Measurements from ENCODE around the gene CEP295NL. TPM values are rescaled to one million over a fixed set of nuclear protein-coding genes. Genes with fewer than 3 reads are reported as not detected.
"Not testable (repeated sequence)": the region's sequence is repeated elsewhere in the genome, so short reads cannot be mapped to it uniquely, and the experiment has no call there.

The CEP295NL gene
- total RNA-seq, 2 donors from 2014 or later = 4.1 to 4.9 TPM

DNA sequence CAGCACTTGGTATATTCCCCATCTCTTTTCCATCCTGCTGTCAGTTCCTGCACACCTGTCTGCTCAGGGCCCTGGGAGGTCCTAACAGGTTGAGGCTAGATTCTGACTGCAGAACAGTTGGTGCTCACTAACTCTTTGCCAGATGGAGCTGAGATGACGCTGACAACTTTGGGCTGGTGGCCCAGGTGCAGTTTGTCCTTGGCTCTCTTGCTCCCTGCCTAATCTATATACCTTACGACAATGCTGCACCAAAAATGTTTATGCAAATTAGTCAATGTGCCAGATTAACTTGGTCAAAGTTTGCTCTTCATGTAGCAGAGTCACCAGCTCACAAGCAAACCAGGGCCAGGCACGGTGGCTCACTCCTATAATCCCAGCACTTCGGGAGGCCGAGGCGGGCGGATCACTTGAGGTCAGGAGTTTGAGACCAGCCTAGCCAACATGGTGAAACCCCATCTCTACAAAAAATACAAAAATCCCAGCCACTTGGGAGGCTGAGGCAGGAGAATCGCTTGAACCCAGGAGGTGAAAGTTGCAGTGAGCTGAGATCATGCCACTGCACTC is 26.0 kb downstream of the CEP295NL start:
- DNase-seq (ENCODE audit: low spot score); intact Hi-C loops (cut with DNase I): not testable (repeated sequence)

DNA sequence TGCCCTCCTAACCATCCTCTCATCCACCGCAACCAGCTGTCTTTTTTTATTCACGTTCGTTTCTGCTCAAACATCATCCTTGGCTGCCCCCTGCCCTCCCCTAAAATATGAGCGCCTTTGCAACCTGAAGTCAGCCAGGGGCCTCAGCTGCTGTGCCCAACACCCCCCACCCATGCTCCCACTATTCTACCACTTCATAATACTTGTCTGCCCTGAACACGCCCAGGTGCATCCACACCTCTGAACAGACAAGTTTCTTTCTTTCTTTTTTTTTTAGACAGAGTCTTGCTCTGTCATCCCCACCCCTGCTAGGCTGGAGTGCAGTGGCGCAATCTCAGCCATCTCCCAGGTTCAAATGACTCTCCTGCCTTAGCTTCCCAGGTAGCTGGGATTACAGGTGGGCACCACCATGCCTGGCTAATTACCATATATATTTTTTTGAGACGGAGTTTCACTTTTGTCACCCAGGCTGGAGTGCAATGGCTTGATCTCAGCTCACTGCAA is 26.9 kb downstream of the CEP295NL start:
- DNase-seq (ENCODE audit: low spot score) = no peak
- intact Hi-C loops (cut with DNase I) = no loop called here

DNA sequence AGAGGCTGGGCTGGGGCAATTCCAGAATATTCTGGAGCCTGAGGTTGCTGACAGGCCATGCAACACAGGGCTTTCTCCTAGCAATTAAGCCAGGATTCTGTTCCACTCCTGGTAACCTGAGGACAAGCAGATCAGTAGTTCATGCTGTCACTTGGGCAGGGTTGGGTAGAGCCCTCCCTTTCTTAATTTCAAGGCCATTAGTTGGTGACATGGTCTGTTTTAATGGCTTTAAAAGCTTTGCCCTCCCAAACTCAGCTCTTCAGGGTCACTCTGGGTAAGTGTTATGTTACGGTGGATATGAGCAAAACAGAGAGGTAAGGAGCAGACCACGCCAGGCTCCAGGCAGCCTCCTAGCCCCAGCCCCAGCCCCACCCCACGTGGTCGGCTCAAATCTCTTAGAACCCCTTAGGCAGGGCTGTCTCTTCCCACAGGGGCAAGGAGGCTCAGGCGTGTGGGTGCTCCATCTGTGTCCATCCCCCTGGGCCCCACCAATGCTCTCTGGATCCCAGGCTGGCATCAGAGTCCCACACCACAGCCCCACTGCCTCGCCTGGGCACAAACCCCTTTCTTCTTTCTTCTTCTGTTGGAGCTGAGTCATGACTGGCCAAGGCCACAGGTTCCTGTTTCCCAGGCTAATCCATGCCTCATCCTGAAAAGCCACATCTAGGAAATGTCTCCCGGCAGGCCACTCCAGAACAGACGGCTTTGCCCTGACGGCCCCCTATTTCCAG is 27.5 kb downstream of the CEP295NL start:
- intact Hi-C loops (cut with DNase I) = no loop called here
- no peak for DNase-seq (ENCODE audit: low spot score)

DNA sequence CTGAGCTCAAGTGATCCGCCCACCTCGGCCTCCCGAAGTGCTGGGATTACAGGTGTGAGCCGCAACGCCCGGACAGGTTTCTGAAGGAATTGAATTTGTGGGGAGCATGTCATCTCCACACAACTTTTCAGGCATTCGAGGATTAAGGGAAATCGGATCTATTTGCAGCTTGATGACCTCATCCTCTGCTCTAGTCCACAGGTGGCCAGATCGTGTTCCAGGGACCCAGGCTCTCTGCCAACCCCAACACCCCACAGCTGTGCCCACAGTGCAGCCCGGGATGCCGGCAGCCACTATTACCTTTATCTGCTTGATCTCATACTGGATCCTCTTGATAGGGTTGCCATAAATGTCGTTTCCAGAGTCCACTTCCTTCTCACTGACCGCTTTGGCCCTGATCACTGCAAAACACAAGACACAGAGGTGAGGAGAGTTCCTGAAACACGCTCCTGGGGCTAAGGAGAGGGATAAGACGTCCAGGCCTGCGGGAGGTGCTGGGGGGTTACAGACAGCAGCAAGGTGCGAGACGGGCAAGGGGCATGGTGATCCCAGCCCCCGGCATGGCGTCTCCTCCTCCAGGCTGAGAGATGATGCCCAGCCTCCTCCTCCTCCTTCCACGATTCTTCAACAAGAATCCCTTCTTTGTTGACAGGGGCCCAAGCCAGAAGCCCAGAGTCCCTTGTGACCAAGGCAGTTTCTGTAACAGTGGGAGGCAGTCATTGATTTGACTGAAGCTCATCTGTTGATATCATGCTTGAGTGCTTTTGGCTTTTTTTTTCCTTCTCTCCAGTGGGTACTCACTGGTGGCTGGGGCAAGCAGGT is 29.3 kb downstream of the CEP295NL start:
- intact Hi-C loops (cut with DNase I) = loop anchor here in 1 of 2 donors (5.0 kb wide), 1 partner anchor 49 kb away; no protein-coding TSS in a partner anchor
- DNase-seq (ENCODE audit: low spot score) = no peak

DNA sequence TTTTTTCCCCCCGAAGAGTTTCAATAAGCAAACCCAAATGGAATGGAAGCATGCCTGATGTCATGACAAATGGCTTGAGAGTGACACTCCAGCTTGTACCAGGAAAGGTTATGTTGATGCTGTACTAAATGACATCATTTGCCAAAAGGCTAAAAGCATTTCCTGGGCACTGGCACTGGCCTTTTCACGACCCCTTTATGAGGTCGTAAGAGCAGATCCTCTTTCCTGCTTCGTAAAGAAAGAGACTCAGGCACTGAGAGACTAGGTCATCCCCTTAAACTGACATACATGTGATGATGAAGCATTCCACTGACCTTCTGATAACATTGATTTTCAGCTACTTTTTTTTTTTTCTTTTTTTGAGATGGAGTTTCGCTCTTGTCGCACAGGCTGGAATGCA is 30.5 kb downstream of the CEP295NL start:
- intact Hi-C loops (cut with DNase I) = loop anchor here in 1 of 2 donors (5.0 kb wide), 1 partner anchor 50 kb away; no protein-coding TSS in a partner anchor
- no peak for DNase-seq (ENCODE audit: low spot score)

DNA sequence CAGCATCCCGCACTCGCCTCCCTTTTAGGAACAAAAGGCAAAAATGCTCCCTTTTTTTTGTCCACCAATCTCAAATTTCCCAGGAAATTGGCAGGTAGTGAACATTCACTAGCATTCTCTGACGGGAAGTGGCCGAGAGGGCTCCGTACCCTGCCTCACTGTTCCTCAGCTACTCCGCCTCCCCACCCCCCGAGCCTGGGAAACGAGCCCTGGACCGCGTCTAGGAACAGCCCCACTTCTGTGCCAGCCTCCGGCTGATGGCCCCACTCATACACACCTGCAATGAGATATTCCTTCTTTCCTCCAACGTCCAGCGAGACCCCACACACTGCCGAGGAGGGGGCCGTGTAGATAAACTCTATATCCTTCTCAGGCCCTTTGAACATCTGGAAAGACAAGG is 32.4 kb downstream of the CEP295NL start:
- intact Hi-C loops (cut with DNase I) = loop anchor here in 1 of 2 donors (5.0 kb wide), 1 partner anchor 52 kb away; no protein-coding TSS in a partner anchor
- DNase-seq (ENCODE audit: low spot score) = no peak

DNA sequence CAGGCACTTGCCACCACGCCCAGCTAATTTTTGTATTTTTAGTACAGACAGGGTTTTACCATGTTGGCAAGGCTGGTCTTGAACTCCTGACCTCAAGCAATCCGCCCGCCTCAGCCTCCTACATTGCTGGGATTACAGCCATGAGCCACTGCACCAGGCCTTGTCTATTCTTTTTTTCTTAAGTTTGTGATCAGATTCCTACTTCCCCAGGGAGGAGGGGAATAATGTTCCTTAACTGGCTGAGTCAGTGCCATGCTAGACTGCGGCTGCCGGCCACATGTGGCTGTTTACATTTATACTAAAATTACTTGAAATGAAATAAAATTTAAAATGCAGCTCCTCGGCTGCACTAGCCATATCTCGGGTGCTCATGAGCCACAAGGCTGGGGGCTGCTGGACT is 34.6 kb downstream of the CEP295NL start:
- DNase-seq (ENCODE audit: low spot score) = no peak
- intact Hi-C loops (cut with DNase I) = no loop called here

DNA sequence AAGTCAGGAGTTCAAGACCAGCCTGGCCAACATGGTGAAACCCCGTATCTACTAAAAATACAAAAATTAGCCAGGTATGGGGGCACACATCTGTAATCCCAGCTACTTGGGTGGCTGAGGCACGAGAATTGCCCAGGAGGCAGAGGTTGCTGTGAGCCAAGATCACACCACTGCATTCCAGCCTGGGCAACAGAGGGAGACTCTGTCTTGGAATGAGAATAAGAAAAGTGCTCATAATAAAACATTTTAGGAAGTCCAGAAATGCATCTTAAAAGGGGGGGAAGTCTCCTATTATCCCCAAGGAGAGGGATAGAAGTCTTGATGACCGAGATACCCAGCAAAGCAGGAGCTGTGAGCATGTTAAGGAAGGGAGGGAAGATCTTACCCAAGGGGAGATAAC is 36.0 kb downstream of the CEP295NL start:
- DNase-seq (ENCODE audit: low spot score); intact Hi-C loops (cut with DNase I): not testable (repeated sequence)

DNA sequence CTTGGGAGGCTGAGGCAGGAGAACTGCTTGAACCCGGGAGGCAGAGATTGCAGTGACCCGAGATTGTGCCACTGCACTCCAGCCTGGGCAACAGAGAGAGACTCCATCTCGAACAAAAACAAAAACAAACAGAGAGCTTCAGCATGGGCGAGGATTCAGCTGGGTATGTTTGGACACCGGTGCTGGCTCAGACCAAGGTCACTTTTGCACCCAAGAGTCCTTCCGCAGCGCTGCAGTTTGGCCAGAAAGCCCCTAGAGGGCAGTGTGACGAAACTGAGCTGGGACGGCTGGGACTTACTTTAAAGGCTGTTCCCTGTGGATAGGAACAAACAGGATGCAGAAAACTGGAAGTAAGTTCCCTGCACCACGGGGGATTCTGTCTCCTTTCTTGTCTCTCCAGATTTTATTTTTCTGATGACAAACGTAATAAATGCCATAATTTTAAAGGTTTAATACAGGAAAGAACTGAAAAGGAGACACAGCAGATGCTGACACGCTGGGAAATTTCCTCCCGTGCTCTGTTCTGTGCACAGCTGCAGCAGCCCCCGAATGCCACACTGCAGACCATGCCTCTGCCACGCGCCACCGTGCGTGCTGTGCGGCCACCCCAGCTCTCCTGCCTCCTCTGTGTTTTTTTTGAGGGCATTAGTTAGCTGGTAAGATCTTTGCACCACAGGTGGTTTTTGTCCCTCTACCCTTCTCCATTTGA is 37.2 kb downstream of the CEP295NL start:
- intact Hi-C loops (cut with DNase I) = no loop called here
- peak; percentile 94 for DNase-seq (ENCODE audit: low spot score)

DNA sequence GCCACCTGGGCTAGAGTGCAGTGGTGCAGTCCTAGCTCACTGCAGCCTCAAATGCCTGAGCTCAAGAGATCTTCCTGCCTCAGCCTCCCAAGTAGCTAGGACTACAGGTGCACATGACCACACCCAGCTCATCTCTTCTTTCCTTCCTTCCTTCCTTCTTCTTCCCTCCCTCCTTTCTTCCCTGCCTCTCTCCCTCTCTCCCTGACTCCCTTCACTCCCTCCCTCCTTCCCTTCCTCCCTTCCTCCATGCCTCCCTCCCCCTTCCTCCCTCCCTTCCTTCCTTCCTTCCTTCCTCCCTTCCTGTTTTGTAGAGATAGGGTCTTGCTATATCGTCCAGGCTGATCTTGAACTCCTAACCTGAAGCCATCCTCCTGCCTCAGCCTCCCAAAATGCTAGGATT is 38.9 kb downstream of the CEP295NL start:
- DNase-seq (ENCODE audit: low spot score) = no peak
- intact Hi-C loops (cut with DNase I) = loop anchor here (5.0 kb wide), 1 partner anchor 108 kb away; no protein-coding TSS in a partner anchor

DNA sequence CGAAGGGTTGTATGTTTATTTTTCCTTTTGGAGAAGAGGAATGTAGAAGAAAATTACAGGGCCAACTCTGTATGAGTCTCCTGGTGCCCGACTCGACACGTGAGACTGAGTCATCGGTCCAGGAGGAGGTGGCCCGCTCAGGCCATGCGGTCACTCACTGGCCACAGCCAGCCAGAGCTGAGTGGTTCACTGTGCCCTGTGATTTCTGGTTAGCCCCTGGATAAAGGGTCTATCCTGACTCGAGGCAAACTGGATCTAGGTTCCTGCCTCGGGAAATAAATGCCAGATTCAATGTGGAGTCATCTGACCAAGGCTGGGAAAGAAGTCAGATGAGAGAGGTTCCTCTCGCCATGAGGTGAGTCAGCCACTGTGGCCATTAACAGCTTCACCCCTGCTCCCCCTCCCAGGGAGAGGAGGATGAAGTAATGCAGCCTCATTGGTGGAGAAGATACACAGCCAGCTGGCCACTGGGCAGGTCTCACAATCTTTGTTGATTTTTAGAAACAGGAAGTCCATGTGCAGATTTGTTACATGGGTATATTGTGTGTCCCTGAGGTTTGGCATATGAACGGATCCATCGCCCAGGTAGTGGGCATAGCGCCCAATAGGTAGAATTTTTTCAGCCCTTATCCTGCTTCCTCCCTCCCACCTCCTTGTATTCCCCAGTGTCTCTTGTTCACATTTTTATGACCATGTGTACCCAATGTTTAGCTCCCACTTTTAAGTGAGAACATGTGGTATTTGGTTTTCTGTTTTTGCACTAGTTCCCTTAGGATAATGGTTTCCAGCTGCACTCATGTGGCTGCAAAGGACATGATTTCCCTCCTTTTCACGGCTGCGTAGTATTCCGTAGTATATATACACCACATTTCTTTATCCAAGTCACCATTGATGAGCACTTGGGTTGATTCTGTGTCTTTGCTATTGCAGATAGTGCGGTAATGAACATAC is 40.7 kb downstream of the CEP295NL start:
- peak; percentile 97 for DNase-seq (ENCODE audit: low spot score)
- intact Hi-C loops (cut with DNase I) = loop anchor here (5.0 kb wide), 1 partner anchor 110 kb away; no protein-coding TSS in a partner anchor

DNA sequence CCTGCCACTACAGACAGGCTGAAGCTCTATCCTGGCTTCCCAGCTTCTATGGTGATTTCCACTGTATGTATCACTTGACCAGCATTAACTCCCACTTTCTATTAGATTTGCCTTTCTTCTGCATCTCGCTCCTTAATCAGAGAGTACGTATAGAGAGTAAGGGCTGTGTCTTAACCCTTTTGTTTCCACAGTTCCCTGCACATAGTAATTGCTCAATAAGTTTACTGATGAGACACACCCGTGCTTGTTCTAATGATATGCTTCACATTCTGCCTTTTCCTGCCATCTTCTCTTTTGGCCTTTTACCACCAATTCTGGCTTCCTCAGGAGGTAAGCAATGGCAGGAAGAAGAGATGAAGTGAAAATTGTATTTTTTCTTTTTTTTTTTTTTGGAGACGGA is 41.8 kb downstream of the CEP295NL start:
- no peak for DNase-seq (ENCODE audit: low spot score)
- intact Hi-C loops (cut with DNase I) = loop anchor here (5.0 kb wide), 1 partner anchor 111 kb away; no protein-coding TSS in a partner anchor

DNA sequence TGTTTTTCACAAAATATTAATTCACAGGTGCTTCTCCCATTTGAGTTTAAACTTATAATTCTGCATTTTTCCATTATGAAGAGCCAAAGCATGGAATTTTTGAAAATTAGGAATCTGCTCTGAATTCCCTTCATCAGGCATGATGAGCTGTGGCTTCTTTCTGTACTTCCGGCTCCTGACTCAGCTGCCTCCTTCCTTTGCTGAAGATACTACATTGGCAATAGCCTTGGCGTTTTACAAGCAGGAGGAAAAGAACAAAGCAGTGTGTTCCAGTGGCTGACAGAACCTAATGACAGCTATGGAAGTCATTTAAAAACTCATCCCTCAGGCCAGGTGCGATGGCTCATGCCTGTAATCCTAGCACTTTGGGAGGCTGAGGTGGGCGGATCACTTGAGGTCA is 44.0 kb downstream of the CEP295NL start:
- no peak for DNase-seq (ENCODE audit: low spot score)

DNA sequence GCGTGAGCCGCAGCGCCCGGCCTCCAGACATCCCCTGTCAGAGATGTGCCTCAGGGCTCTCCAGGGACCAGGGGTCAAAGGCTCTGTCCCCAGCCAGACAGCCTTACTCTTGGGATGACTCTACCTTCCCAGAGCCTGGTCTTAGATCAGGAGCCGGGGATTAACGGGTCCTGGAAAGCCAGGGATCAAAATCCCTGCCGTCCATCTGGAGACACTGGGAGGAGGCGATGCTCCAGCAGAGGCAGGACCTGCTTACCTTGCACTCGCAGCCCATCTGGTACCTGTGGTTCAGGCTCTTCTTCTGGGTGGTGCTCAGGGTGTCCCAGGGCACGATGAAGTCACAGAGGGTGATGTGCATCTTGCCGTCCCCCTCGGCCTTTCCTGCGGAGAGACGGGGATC is 45.7 kb downstream of the CEP295NL start:
- DNase-seq (ENCODE audit: low spot score) = no peak
- intact Hi-C loops (cut with DNase I) = no loop called here

More for the DNA sequence above, 44.0 kb downstream of the CEP295NL start:
- intact Hi-C loops (cut with DNase I) = no loop called here

DNA sequence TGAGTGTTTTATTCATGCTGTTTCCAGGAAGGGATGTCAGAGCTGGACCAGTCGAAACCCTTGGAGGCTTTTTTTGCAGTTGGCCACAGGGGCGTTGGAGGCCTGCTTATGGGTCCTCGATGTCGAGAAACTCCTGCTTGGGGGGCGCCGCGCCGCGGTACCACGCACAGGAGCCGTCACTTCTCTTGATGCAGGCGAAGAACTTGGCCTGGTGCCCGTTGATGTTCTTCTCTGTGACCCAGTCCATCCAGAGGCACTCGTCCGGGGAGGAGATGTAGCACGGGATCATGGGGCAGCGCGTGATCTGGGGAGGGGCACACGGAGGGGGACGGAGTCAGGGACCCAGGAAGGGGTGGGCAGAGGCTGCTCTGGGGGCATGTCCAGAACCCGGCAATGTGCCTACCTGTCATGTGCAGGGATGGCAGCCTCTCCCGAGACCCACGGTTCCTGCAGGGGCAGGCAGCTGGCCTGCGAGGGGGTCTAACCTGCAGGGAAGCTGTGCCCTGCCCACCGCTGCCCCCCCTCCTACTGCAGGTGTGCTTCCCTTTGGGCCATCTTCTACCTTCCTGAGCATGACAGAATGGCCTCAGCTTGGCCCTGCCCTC is 47.3 kb downstream of the CEP295NL start:
- no peak for DNase-seq (ENCODE audit: low spot score)
- intact Hi-C loops (cut with DNase I) = no loop called here

DNA sequence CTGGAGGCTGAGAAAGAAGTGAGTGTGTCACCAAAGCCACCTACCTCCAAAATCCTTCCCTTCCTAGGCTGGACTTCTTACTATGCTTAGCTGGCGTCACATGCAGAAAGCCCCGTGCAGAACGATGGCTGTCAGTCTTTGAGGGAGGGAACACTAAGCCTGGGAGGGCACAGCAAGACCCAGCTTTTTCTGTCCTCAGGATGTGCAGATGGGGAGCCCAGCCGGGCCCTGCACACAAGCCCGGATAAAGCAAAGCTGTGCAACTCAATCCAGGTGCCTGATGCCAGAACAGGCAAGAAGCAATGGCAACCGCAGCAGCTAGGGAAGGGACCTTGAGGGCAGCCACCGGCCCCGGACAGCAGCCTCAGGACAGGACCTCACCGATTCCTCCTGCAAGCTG is 48.5 kb downstream of the CEP295NL start:
- no peak for DNase-seq (ENCODE audit: low spot score)
- intact Hi-C loops (cut with DNase I) = no loop called here

DNA sequence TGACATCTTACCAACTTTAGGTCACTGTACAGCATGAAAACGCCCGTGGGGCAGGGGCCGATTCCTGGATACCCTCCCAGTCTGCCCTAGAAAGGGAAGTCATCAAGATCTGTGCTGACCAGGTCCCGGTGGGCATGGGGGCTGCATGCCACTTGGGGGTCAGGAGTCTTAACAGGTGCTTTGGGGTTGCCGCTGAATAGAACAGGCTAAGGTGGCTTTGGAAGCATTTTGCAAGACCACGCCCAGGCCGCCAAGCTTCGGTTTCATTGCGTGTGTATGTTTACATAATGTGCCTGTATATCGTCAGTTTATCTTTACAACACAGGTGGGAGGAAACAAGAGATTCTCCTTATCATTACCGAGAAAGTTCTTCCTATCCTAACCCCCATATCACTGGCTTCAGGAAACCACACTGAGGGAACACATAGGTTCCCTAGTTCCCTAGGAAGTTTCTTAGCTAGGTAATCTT is 49.0 kb downstream of the CEP295NL start:
- intact Hi-C loops (cut with DNase I) = no loop called here
- no peak for DNase-seq (ENCODE audit: low spot score)

DNA sequence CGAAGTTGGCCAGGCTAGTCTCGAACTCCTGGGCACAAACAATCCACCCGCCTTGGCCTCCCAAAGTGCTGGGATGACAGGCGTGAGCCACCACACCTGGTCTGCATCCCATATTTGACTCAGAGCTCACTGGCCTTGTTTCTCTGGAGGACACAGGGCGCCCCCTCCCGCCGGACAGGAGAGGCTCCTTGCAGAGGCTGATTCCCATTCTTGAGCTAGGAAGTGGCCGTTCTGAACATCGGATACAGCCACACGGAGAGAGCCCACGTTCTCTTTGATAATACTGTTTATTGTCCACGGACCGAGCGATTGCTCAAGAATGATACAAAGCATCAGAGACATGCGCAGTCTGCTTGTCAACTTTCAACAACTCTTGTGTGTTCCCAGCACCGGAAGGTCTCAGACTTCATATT is 50.3 kb downstream of the CEP295NL start:
- DNase-seq (ENCODE audit: low spot score) = no peak
- intact Hi-C loops (cut with DNase I) = no loop called here
